T-cell (primary cell): ENCODE results near the gene TARS1. TPM values are rescaled to one million over a fixed set of nuclear protein-coding genes. Genes with fewer than 3 reads are reported as not detected.
"Not testable (repeated sequence)": the region's sequence is repeated elsewhere in the genome, so short reads cannot be mapped to it uniquely, and the experiment has no call there.

ENCODE experiments used
- ATAC-seq, 4 experiments: fragments of 200-7000 bp in 3 of 4; fragments of 150-1000 bp in 1 of 4; cut with Tn5 transposase; replicated peaks in 1 of 4; 1 replicate in 3 of 4; 2 replicates in 1 of 4; pipeline ENCODE4 v1.10.0; 2021; ENCODE audit warnings: moderate library complexity in 3 of 4, mild to moderate bottlenecking in 2 of 4, moderate number of reproducible peaks in 1 of 4
- CTCF ChIA-PET, 2 donors: fragments of 300-600 bp; sonication (Branson Sonifier 250); formaldehyde crosslinking; loops; one replicate each; lab custom pipeline; 2022; ENCODE audit warnings: antibody characterized with exemption in 2 of 2; lab: Charles Lee
- POLR2A ChIA-PET, 2 donors: fragments of 300-600 bp; sonication (Branson Sonifier 250); formaldehyde crosslinking; loops; one replicate each; lab custom pipeline; 2022; ENCODE audit warnings: antibody characterized with exemption in 2 of 2; lab: Charles Lee
- DNase-seq, 35 experiments: peaks; one replicate each; pipeline versions ENCODE4 v3.0.0 to v3.0.0-alpha.2; 2013 to 2023
- H3K27ac ChIP-seq: one replicate; pipeline ENCODE4 v1.5.1; 2013; ENCODE audit warnings: low read length
- H3K27me3 ChIP-seq, 2 experiments: replicated peaks in 1 of 2; 1 replicate in 1 of 2; 2 replicates in 1 of 2; pipeline versions ENCODE4 v1.6.1 to v1.7.0; 2013; ENCODE audit warnings: low read length in 1 of 2, mixed read lengths in 1 of 2; ENCODE audit not compliant: control insufficient read depth in 2 of 2, insufficient read depth in 2 of 2; ENCODE audit errors: extremely low read depth in 1 of 2
- H3K36me3 ChIP-seq, 2 donors: 1 replicate in 1 of 2; 2 replicates in 1 of 2; pipeline versions ENCODE4 v1.6.1 to v1.7.0; 2013; ENCODE audit warnings: low read length in 1 of 2; ENCODE audit not compliant: control insufficient read depth in 2 of 2, insufficient read depth in 1 of 2; ENCODE audit errors: extremely low read depth in 1 of 2
- H3K4me1 ChIP-seq, 2 experiments: 1 replicate in 1 of 2; 2 replicates in 1 of 2; pipeline versions ENCODE4 v1.6.1 to v1.7.0; 2013; ENCODE audit warnings: low read length in 2 of 2, mixed read lengths in 1 of 2; ENCODE audit not compliant: insufficient read depth in 2 of 2, control insufficient read depth in 1 of 2; ENCODE audit errors: extremely low read depth in 1 of 2
- H3K4me3 ChIP-seq, 2 donors: 1 replicate in 1 of 2; 2 replicates in 1 of 2; pipeline versions ENCODE4 v1.5.1 to v1.7.0; 2013; ENCODE audit warnings: mild to moderate bottlenecking in 2 of 2, low read length in 1 of 2, moderate library complexity in 1 of 2; ENCODE audit not compliant: control insufficient read depth in 1 of 2; ENCODE audit errors: extremely low read depth in 1 of 2
- H3K9me3 ChIP-seq: 2 replicates; pipeline ENCODE4 v1.7.0; 2013
- H3K27ac Mint-ChIP-seq, 2 donors: one replicate each; pipeline ENCODE4 v1.8.0; 2020 to 2021; ENCODE audit warnings: mild to moderate bottlenecking in 2 of 2, mixed read lengths in 2 of 2
- H3K27me3 Mint-ChIP-seq, 2 donors: one replicate each; pipeline ENCODE4 v1.8.0; 2021 to 2022; ENCODE audit warnings: mixed read lengths in 2 of 2
- H3K36me3 Mint-ChIP-seq: one replicate; pipeline ENCODE4 v1.8.0; 2021; ENCODE audit warnings: mixed read lengths
- H3K4me1 Mint-ChIP-seq, 3 donors: one replicate each; pipeline ENCODE4 v1.8.0; 2020 to 2022; ENCODE audit warnings: mixed read lengths in 3 of 3, mild to moderate bottlenecking in 1 of 3
- H3K4me3 Mint-ChIP-seq, 3 donors: one replicate each; pipeline ENCODE4 v1.8.0; 2020 to 2022; ENCODE audit warnings: mild to moderate bottlenecking in 3 of 3, mixed read lengths in 3 of 3, moderate library complexity in 3 of 3
- H3K9me3 Mint-ChIP-seq, 3 donors: one replicate each; pipeline ENCODE4 v1.8.0; 2020 to 2022; ENCODE audit warnings: mixed read lengths in 3 of 3
- WGBS: methylation state at CpG from one replicate; pipeline ENCODE4 v1.1.5; 2013; ENCODE audit warnings: missing lambda C conversion rate; ENCODE audit not compliant: insufficient coverage; 5-methylcytosine and 5-hydroxymethylcytosine counted together
- total RNA-seq, 35 experiments: library from RNA in 6 of 35; stranded (reverse) in 6 of 35; fragments of 120-200 nt in 1 of 35; gene quantifications; one replicate each; pipeline versions ENCODE4 v1.2.1 to v1.2.4 and lab custom pipeline; 2013 to 2026

Gene TARS1
- total RNA-seq, 5 donors from 2014 or later (not counting 1 experiment from before 2014, with no cell fraction given), result 26.7 to 134 (median 119) TPM

DNA sequence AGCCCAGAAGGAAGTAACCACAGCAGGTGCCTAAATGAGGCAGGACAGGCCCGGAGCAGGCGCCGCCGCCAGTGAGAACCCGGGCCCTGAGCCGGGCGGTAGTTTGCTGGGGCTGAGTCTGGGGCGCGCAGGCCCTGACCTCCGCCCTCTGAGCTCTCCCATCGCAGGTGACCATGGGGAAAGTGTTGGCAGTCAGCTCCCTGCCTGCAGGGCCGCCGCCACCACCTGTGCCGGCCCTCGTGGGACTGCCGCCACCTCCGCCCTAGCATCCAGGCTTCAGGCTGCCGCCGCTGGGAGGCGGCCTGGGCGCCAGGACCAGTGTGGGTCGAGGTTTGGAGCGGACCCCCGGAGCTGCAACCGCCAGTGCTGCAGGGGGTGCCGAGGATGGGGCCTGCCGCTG is 61.1 kb downstream of the TARS1 start:
- H3K36me3 Mint-ChIP-seq, result no peaks in the 10 kb centered on the region
- H3K27me3 Mint-ChIP-seq, result no peaks in the 10 kb centered on the region
- no peak for DNase-seq
- Histone ChIP-seq H3K36me3 (no peaks in the 10 kb centered on the region), H3K27me3 (peaks cover 0 to 9% of the 10 kb centered on the region in 2 experiments), H3K4me3 (no peak overlapping the region), H3K4me1 (no peaks in the 10 kb centered on the region), H3K27ac (no peak overlapping the region), H3K9me3 (no peaks in the 10 kb centered on the region)
- ChIA-PET POLR2A (no interaction called here), CTCF (interaction anchor here in 1 of 2 donors (0.6 kb wide), 1 partner anchor 1510 kb away, joined by 3 read pairs; no protein-coding TSS in a partner anchor)
- H3K27ac Mint-ChIP-seq, result no peak overlapping the region
- no peak for ATAC-seq
- no peak overlapping the region for H3K4me3 Mint-ChIP-seq
- H3K9me3 Mint-ChIP-seq, result no peaks in the 10 kb centered on the region
- no peaks in the 10 kb centered on the region for H3K4me1 Mint-ChIP-seq
- 95% methylated on average over 23 of the region's 27 CpGs for WGBS

- no peak for ATAC-seq
- 60% methylated on average over 1 of the region's 3 CpGs for WGBS
- H3K4me3 Mint-ChIP-seq, result no peak overlapping the region
Measured at GRCh38 chr5:33504570-33504969, 63.8 kb downstream of the TARS1 start.

GRCh38 chr5:33507426-33507825 is 66.7 kb downstream of the TARS1 start:
- no CpG with 5 or more reads among the region's 4 CpGs for WGBS
- no peaks in the 10 kb centered on the region for H3K36me3 Mint-ChIP-seq
- H3K4me3 Mint-ChIP-seq, result no peak overlapping the region
- no peaks in the 10 kb centered on the region for H3K9me3 Mint-ChIP-seq
- no peaks in the 10 kb centered on the region for H3K27me3 Mint-ChIP-seq
- CTCF ChIA-PET, result no interaction called here
- H3K27ac Mint-ChIP-seq, result no peak overlapping the region
- no peak for DNase-seq
- POLR2A ChIA-PET, result no interaction called here
- no peak overlapping the region for H3K27ac ChIP-seq
- no peak overlapping the region for H3K4me3 ChIP-seq
- ATAC-seq, result no peak
- no peaks in the 10 kb centered on the region for H3K4me1 Mint-ChIP-seq
- peaks cover 0 to 9% of the 10 kb centered on the region in 2 experiments for H3K27me3 ChIP-seq
- no peaks in the 10 kb centered on the region for H3K36me3 ChIP-seq
- no peaks in the 10 kb centered on the region for H3K4me1 ChIP-seq
- no peaks in the 10 kb centered on the region for H3K9me3 ChIP-seq

More at GRCh38 chr5:33504570-33504969, 63.8 kb downstream of the TARS1 start:
- Histone ChIP-seq H3K9me3 (no peaks in the 10 kb centered on the region), H3K4me3 (no peak overlapping the region), H3K27me3 (peaks cover 0 to 9% of the 10 kb centered on the region in 2 experiments), H3K36me3 (no peaks in the 10 kb centered on the region), H3K4me1 (no peaks in the 10 kb centered on the region), H3K27ac (no peak overlapping the region)
- Mint-ChIP-seq H3K27ac (no peak overlapping the region), H3K9me3 (no peaks in the 10 kb centered on the region), H3K36me3 (no peaks in the 10 kb centered on the region), H3K4me1 (no peaks in the 10 kb centered on the region), H3K27me3 (no peaks in the 10 kb centered on the region)
- POLR2A ChIA-PET, result no interaction called here
- no peak for DNase-seq
- CTCF ChIA-PET, result no interaction called here

- ATAC-seq, result no peak
- CTCF ChIA-PET, result no interaction called here
- Histone ChIP-seq H3K4me3 (no peak overlapping the region), H3K27me3 (no peaks in the 10 kb centered on the region), H3K27ac (no peak overlapping the region), H3K9me3 (no peaks in the 10 kb centered on the region), H3K4me1 (no peaks in the 10 kb centered on the region), H3K36me3 (no peaks in the 10 kb centered on the region)
- Mint-ChIP-seq H3K27ac (no peak overlapping the region), H3K36me3 (no peaks in the 10 kb centered on the region), H3K9me3 (no peaks in the 10 kb centered on the region), H3K27me3 (no peaks in the 10 kb centered on the region), H3K4me1 (no peaks in the 10 kb centered on the region), H3K4me3 (no peak overlapping the region)
- POLR2A ChIA-PET, result no interaction called here
- DNase-seq, result no peak
- WGBS, result no CpG with 5 or more reads among the region's 3 CpGs
Measured at GRCh38 chr5:33509036-33509435, 68.3 kb downstream of the TARS1 start.

GRCh38 chr5:33513462-33514185 is 72.9 kb downstream of the TARS1 start:
- H3K4me3 ChIP-seq, result no peak overlapping the region
- no peak overlapping the region for H3K27ac ChIP-seq
- no peak overlapping the region for H3K4me3 Mint-ChIP-seq
- WGBS, result no CpG with 5 or more reads among the region's 3 CpGs
- no peaks in the 10 kb centered on the region for H3K36me3 Mint-ChIP-seq
- H3K27ac Mint-ChIP-seq, result no peak overlapping the region
- CTCF ChIA-PET, result no interaction called here
- H3K9me3 Mint-ChIP-seq, result no peaks in the 10 kb centered on the region
- no peaks in the 10 kb centered on the region for H3K27me3 ChIP-seq
- POLR2A ChIA-PET, result no interaction called here
- no peaks in the 10 kb centered on the region for H3K4me1 ChIP-seq
- no peaks in the 10 kb centered on the region for H3K4me1 Mint-ChIP-seq
- H3K9me3 ChIP-seq, result no peaks in the 10 kb centered on the region
- DNase-seq, result no peak
- no peak for ATAC-seq
- no peaks in the 10 kb centered on the region for H3K36me3 ChIP-seq
- peaks cover 0 to 5% of the 10 kb centered on the region in 2 donors for H3K27me3 Mint-ChIP-seq

- H3K4me1 Mint-ChIP-seq, H3K36me3 Mint-ChIP-seq, H3K27me3 Mint-ChIP-seq, H3K27me3 ChIP-seq, H3K27ac ChIP-seq, H3K27ac Mint-ChIP-seq, CTCF ChIA-PET, DNase-seq, H3K4me1 ChIP-seq, H3K36me3 ChIP-seq, H3K9me3 ChIP-seq, H3K4me3 ChIP-seq, ATAC-seq, H3K9me3 Mint-ChIP-seq, H3K4me3 Mint-ChIP-seq: not testable (repeated sequence)
- 89% methylated on average over 23 of the region's 32 CpGs for WGBS
- POLR2A ChIA-PET, result interaction anchor here in 1 of 2 donors (0.6 kb wide), 1 partner anchor 65 kb away, joined by 5 read pairs; no protein-coding TSS in a partner anchor
Measured at GRCh38 chr5:33515366-33515765, 74.6 kb downstream of the TARS1 start.
